Activated T-cell treated with anti-CD3 and anti-CD28 coated beads for 48 hours (primary cell): Measurements from ENCODE around the gene ICA1.

Source experiments
- DNase-seq: peaks from one replicate; pipeline ENCODE4 v3.0.0-alpha.2; 2020; ENCODE audit warnings: low read depth

Gene ICA1

GRCh38 chr7:8200717-8201116, 61.2 kb downstream of the ICA1 start:
- no peak for DNase-seq

- DNase-seq: no peak
Observed at GRCh38 chr7:8200316-8200715, 61.7 kb downstream of the ICA1 start.

GRCh38 chr7:8197994-8198698, 63.8 kb downstream of the ICA1 start:
- DNase-seq: no peak

- no peak for DNase-seq
Observed at GRCh38 chr7:8192897-8193296, 69.1 kb downstream of the ICA1 start.

- peak; percentile 15 for DNase-seq
Observed at GRCh38 chr7:8190119-8190895, 71.7 kb downstream of the ICA1 start.

- DNase-seq: no peak
Observed at GRCh38 chr7:8189625-8190024, 72.3 kb downstream of the ICA1 start.

GRCh38 chr7:8185926-8186683, 75.9 kb downstream of the ICA1 start:
- no peak for DNase-seq

GRCh38 chr7:8184221-8184620, 77.7 kb downstream of the ICA1 start:
- DNase-seq: no peak

GRCh38 chr7:8179486-8179885, 82.5 kb downstream of the ICA1 start:
- no peak for DNase-seq

GRCh38 chr7:8178353-8178752, 83.6 kb downstream of the ICA1 start:
- no peak for DNase-seq

GRCh38 chr7:8177109-8177933, 84.6 kb downstream of the ICA1 start:
- DNase-seq: no peak

- DNase-seq: peak; percentile 37
Observed at GRCh38 chr7:8176370-8177081, 85.4 kb downstream of the ICA1 start.

- DNase-seq: no peak
Observed at GRCh38 chr7:8175929-8176369, 86.0 kb downstream of the ICA1 start.

GRCh38 chr7:8172372-8173354, 89.3 kb downstream of the ICA1 start:
- DNase-seq: no peak

- DNase-seq: no peak
Observed at GRCh38 chr7:8169171-8169570, 92.8 kb downstream of the ICA1 start.

GRCh38 chr7:8168336-8168735, 93.6 kb downstream of the ICA1 start:
- DNase-seq: no peak

- no peak for DNase-seq
Observed at GRCh38 chr7:8165150-8165549, 96.8 kb downstream of the ICA1 start.

GRCh38 chr7:8162181-8162580, 99.8 kb downstream of the ICA1 start:
- no peak for DNase-seq

GRCh38 chr7:8161364-8161828, 100.6 kb downstream of the ICA1 start:
- no peak for DNase-seq

- no peak for DNase-seq
Observed at GRCh38 chr7:8160779-8161345, 101.1 kb downstream of the ICA1 start.
